Activated CD4-positive, alpha-beta T cell treated with anti-CD3 and anti-CD28 coated beads for 48 hours (primary cell): ENCODE data around the gene PSMB5.
"Not testable (repeated sequence)": the region's sequence is repeated elsewhere in the genome, so short reads cannot be mapped to it uniquely, and the experiment has no call there.

ENCODE experiments used
- DNase-seq: peaks from one replicate; pipeline ENCODE4 v3.0.0-alpha.2; 2020

PSMB5 gene

DNA sequence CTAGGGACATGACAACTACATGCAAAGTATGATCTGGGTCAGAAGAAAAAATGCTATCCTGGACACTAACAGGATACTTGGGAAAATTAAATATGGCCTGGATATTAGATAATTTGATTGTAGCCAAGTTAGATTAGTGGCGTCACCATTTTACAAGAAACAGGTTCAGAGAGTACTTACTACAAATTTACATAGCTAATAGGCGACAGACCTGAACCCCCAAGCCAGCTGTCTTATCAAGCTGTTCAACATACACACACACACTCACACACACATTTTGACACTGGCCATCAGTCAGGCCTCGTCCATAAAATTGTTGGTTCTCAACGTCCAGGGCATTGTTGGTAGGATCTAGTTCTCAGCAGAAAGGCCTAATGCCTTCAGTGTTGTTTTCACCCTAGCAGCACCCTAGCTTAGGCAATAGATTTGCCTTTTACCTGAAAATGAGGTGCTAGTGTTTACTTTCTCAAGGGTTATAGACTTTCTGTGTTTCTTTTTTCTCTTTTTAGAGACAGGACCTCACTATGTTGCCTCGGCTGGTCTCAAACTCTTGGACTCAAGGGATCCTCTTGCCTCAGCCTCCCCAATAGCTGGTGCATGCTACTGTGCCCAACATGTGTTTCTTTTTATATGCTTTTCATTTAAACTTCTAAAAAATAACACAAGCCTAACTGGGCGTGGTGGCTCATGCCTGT is 21.5 kb downstream of the PSMB5 start:
- no peak for DNase-seq

DNA sequence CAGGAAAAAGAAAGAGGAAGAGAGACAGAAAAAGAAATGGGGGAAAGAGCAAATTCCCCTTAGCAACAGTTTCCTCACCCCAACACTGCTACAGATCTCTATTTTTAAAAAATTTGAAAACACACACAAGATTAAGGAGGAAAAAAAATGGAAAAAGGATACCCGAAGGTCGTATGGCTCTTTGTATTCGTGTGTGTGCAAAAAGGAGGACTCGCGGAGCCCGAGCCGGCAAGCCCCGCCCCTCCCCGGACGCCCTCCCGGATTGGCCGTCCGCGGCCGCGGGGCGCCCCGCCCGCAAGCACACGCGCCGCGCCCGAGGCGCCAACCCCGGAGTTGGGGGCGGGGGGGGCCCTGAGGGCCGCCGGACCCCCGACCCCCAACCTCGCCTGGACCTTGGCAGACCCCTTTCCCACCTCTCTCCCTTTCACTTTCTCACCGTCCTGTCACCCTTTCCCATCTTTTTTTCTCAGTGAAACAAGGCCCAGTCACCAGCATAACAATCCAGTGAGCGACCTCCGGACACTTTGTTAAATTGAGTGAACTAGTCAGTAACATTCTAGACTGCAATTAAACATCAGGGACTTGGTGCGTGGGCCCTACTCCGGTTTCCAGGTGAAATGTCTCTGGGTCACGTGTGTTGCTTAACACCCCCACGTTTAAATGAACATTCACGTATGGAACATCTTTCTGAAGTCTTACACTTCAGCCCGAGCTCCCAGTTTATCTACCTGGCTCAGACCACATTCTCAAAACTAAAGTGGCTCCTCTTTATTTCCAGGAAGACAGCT is 24.6 kb downstream of the PSMB5 start, which contains the start of gene C14orf93:
Gene C14orf93 (minus strand): TSS at position 205 of the 788 bp plus-strand sequence. CDS start 11,120 bp downstream, outside the sequence.
- DNase-seq = peak; percentile 89

DNA sequence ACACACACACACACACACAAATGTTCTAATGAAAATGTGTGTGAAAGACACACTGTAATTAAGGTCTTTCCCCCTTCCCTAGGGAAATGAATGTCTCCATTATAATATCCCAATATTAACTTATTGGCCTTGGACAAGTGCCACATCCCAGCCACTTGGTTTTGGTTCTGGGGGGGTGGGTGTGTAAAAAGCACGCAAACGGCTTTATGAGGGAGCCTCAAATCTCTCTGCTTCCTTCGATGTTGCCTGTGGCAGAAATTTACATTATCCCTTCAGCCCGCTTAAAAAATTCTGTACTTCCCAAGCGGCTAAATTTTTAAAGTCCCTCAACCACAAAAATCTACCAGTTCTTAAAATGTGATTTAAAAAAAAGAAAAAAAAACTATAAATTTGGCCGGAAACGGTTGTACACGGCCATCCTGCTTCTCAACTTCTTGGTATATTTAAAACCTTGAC is 25.2 kb downstream of the PSMB5 start:
- no peak for DNase-seq

DNA sequence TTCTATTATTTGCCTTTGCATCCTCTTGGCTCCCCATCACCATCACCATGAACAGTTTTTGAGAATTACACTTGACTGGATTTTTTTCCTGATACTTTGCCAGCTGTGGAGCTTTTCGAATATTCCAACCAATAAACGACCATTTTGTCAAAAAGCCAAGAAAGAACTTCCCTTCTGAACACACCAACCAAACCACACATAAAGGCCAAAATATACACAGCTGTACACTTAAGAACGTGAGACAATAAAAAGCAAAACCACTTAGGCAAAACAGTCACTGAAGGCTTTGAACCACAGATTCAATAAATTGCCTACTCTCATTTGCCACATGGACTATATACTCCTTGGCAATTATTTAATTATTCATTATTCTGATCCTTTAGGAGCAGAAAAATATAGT is 25.9 kb downstream of the PSMB5 start:
- no peak for DNase-seq

DNA sequence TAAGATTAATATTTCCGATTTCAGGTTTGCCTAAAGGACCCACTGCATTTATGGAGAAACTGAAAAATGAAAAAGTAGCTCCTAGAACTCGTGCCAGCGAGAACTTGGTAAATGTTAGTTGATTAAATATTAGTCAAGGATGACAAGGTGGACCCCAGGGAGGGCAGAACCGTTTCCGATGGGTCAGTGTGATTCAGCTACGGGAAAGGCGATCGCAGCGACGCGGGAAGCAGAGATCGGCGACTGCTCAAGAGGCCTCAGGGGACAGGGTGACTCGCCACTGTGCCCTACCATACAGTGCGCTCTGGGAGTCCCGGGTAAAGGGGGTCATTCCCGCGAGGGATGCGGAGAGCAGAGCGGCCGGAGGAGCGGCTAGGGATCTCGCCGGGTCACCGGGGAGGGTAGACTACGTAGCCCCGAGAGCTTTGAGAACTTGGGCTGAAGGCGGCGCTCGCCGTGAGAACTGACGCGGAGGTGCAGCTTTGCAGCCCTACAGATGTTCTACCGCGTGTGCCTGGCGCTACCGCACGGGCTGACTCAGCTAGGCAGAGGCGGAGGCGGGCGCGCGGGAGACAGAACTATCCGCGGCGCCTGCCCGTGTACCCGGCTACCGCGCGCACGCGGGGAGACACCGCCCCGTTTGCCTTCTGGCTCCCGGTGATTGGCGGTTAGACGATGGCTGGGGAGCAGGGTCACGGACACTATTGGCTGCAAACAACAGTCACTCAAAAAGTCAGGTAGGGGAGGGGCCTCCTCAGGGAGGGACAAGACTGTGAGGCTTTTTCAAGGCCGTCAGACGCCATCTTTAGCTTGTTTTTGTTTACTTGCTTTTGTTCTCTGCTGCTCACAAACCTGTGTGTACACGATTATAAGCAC is 27.9 kb downstream of the PSMB5 start:
- peak; percentile 98 for DNase-seq

DNA sequence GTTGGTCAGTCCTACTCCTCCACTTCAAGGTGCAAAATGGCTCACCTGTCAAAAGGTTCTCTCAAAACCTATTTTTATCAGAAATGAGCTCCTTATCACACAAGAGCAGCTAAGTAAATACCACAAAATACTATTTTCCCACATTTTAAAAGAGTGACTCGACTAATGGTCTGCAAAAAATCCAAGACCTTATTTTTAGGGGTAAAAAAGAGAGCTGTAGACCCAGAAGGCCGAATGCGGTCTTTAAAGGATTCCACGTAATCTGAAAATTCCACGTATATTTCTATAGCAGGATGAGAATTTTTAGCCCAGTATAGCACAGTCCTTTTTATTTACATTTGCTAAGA is 28.5 kb downstream of the PSMB5 start:
- no peak for DNase-seq

DNA sequence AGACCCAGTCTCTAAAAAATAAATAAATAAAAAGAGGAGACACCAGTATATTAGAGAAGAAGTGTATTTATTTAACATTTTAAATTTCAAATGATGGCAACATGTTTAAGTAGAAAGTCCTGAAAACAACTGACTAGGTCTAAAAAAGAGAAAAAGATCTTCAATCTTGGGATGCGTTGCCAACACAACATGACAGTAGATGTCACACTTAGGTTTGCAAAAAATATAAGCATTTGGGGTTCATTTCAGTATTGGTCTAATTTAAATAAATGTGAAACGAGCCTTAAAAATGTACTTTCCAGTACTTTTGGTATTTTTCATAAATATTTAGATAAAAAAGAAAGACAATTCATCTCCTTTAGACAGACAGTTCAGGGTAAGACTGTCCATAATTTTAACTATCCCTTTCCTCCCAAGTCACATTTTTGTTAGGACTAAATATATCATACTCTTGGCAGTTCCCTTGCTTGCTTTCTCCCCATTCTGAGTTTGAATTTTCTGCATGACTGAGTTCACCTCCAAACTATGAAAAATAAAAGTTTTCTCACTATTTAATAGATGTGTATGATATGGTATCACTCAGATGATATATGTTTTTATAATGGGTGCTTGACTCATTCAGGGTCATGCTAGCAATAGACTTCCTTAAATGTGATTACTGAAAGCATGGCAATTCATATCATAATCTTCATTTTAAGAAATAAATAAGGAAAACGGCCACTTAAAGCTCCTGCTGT is 29.1 kb downstream of the PSMB5 start:
- DNase-seq = no peak

GRCh38 chr14:23004274-23004673 is 30.4 kb downstream of the PSMB5 start:
- not testable (repeated sequence) for DNase-seq

DNA sequence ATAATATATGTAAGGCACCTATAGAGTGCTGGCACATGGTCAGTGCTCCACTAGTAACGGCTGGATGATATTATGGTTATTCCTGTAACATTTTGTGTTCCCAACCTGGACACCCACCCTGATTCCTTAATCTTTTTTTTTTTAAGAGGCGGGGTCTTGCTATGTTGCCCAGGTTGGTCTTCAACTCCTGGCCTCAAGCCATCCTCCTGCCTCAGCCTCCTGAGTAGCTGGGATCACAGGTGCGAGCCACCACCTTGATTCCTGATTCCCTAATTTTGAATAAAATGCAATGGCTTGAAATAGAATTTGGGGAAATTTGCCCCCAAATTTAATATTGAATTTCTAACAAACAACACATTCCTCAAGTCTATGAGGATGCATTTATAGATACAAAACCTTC is 32.1 kb downstream of the PSMB5 start:
- DNase-seq = no peak

DNA sequence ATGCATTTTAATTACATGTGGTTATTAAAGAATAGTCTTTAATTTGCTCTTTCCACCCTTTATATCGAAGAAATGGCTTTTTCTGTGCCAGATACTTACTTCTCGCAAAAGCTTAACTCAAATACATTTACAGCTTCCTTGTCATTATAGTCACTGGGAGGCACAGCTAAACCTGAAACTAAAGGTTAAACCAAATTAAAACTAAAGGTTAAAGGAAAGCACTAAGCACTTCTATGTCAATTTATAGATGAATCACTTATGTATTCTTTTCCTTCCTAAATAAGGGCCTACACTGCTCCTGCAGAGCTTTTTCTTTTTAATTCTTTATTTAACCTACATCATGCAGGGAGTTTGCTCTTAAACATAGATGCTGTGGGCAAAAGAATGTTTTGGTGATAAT is 33.8 kb downstream of the PSMB5 start:
- DNase-seq = no peak

- no peak for DNase-seq
Measured at GRCh38 chr14:22998329-22999012, 36.2 kb downstream of the PSMB5 start.

DNA sequence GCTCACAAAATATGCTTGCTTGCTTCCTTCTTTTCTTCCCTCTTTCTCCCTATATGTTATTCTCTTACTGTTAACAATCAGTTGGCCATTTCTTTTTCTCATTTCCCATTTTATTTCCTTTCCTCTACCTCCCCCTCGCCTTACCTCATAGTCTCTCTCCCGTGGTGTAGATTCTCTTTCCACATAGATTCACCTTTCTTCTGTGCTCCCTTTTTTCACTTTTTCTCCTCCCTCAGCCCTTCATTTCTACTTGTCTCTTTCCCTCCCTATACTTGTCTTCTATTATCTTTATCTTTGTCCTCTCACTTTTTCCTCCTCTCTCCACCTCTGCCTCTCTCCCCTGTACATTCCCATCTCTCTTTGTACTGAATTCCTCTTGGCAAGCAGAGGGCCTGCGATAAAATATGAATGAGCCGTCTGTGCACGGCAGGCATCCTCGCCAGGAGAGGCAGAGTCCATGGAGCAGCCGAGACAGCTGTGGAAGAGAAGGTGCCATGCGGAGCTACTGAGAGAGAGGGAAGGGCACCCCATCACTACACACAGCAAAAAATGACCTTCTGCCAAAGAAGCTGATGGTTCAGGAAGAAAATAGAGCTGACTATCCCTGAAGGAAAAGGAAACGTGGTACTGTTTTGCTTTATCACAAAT is 36.9 kb downstream of the PSMB5 start:
- DNase-seq = no peak

GRCh38 chr14:22996768-22997654 is 37.7 kb downstream of the PSMB5 start:
- DNase-seq = no peak

GRCh38 chr14:22995889-22996625 is 38.6 kb downstream of the PSMB5 start:
- DNase-seq = no peak

DNA sequence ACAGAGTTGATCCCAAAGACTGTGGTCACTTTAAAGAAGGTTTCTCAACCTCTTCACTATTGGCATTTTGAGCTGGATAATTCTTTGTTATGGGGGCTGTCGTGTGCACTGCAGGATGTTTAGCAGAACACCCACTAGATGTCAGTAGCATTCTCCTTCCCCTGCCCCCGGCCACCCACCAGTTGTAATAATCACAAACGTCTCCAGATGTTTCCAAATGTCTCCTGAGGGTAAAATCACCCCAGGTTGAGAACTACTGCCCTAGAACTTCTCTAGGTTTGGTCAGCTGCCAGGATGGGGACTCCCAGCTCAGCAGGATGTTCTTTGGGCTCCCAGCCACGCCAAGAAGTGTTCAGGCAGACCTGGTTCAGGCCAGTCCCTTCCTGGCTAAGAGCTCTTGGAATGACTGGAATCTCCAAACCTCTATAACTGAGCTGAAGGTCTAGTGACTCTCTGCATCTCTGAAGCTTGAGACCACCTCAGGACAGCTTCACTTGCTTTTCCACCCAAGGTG is 39.9 kb downstream of the PSMB5 start:
- DNase-seq = peak; percentile 44

- DNase-seq = no peak
Measured at GRCh38 chr14:22993517-22993916, 41.2 kb downstream of the PSMB5 start.

- DNase-seq = no peak
Measured at GRCh38 chr14:22991852-22992251, 42.8 kb downstream of the PSMB5 start.

- DNase-seq = no peak
Measured at GRCh38 chr14:22987291-22987690, 47.4 kb downstream of the PSMB5 start.

DNA sequence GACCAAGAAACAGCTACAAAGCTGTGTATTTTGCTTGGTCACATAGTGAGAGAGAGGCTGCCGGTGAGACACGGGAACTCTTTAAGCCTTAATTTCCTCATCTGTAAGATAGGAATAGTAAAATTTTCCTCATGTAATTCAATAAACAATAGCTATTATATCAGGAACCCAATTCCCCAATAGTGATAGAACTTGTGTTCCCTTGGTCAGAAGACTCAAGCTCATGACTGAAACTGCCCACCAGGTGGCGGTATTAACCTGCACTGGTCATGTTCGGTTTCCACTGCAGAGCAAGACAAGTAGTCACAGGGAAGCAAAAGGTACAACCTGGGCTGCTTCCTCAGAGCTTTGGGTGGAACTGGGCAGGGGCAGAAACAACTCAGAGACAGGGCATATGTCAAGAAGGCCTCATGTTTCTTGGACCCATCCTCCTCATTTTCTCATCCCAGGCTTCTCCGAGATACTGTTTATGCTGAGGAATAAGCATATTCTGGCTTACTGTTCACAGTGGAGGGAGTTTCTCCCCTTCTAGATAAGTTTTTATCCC is 48.1 kb downstream of the PSMB5 start:
- DNase-seq = peak; percentile 93
